IgD-negative memory B cell (primary cell): ENCODE measurements around the gene RNASET2. TPM values are rescaled to one million over a fixed set of nuclear protein-coding genes. Genes with fewer than 3 reads are reported as not detected.
A peak's percentile ranks its signal among the peaks of the same experiment; 100 is the strongest.
"Not testable (repeated sequence)": the region's sequence is repeated elsewhere in the genome, so short reads cannot be mapped to it uniquely, and the experiment has no call there.

Experiments
- H3K27ac Mint-ChIP-seq, 3 donors: one replicate each; pipeline ENCODE4 v1.8.0; 2020 to 2022; ENCODE audit warnings: mild to moderate bottlenecking in 3 of 3, mixed read lengths in 3 of 3, moderate library complexity in 1 of 3
- H3K27me3 Mint-ChIP-seq: one replicate; pipeline ENCODE4 v1.8.0; 2021; ENCODE audit warnings: mixed read lengths
- H3K36me3 Mint-ChIP-seq: one replicate; pipeline ENCODE4 v1.8.0; 2020; ENCODE audit warnings: mild to moderate bottlenecking, mixed read lengths
- H3K4me1 Mint-ChIP-seq, 3 donors: one replicate each; pipeline ENCODE4 v1.8.0; 2020 to 2022; ENCODE audit warnings: mixed read lengths in 3 of 3, mild to moderate bottlenecking in 1 of 3
- H3K4me3 Mint-ChIP-seq, 4 donors: one replicate each; pipeline ENCODE4 v1.8.0; 2020 to 2022; ENCODE audit warnings: mild to moderate bottlenecking in 4 of 4, mixed read lengths in 4 of 4, moderate library complexity in 3 of 4
- H3K9me3 Mint-ChIP-seq, 3 donors: one replicate each; pipeline ENCODE4 v1.8.0; 2020 to 2021; ENCODE audit warnings: mixed read lengths in 3 of 3, mild to moderate bottlenecking in 1 of 3
- polyA plus RNA-seq: library from polyadenylated mRNA; unstranded; fragments of 300-500 nt; fragmentation: Illumina TruSeq; gene quantifications from one replicate; pipeline ENCODE4 v1.2.3, GENCODE V29; 2021

Gene RNASET2
- polyA plus RNA-seq, 1 donor from 2014 or later = 708 TPM

DNA sequence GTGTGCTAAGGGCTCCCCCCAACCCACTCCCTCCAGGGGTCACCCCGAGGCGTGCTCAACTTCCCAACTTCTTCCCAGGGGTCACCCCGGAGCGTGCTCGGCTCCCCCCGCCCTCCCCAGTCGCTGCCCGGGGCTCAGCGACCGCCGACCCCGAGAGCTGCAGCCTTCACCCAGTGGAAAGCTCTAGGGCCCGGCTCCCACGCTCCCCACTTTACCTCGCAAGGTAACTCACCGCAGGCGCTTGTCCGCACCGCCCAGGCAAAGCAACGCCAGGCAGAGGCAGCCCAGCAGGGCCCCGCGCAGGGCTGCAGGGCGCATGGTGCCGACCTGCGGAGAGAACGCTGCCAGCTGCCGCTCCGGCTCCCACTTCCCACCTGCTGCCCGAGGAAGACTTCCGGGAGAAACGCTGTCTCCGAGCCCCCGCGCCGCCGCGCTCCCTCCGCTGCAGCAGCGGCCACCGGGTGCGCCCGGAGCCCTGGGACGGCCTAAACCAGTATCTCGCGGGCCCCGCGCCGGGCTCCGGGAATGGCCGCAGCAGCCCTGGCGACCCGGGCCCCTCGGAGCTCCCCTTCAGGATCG, 396 bp downstream of the RNASET2 start:
- peak overlapping the region; percentile 47 to 100 (median 100) for H3K27ac Mint-ChIP-seq
- peaks cover 2% of the 10 kb centered on the region for H3K36me3 Mint-ChIP-seq
- H3K27me3 Mint-ChIP-seq = no peaks in the 10 kb centered on the region
- peaks cover 42 to 69% (median 59%) of the 10 kb centered on the region in 3 donors for H3K4me1 Mint-ChIP-seq
- H3K4me3 Mint-ChIP-seq = peak overlapping the region; percentile 95 to 98 (median 97)
- no peaks in the 10 kb centered on the region for H3K9me3 Mint-ChIP-seq

- H3K9me3 Mint-ChIP-seq = no peaks in the 10 kb centered on the region
- H3K4me1 Mint-ChIP-seq = peaks cover 46 to 71% (median 61%) of the 10 kb centered on the region in 3 donors
- peak overlapping the region; percentile 97 to 99 (median 98) for H3K27ac Mint-ChIP-seq
- peaks cover 5% of the 10 kb centered on the region for H3K36me3 Mint-ChIP-seq
- peak overlapping the region; percentile 95 to 98 (median 97) for H3K4me3 Mint-ChIP-seq
- H3K27me3 Mint-ChIP-seq = no peaks in the 10 kb centered on the region
Observed at GRCh38 chr6:166955121-166955864, 1.1 kb downstream of the RNASET2 start.

- H3K27ac Mint-ChIP-seq = peak overlapping the region; percentile 89 to 99 (median 98)
- H3K4me3 Mint-ChIP-seq = peak overlapping the region; percentile 54 to 98 (median 96)
- no peaks in the 10 kb centered on the region for H3K9me3 Mint-ChIP-seq
- H3K36me3 Mint-ChIP-seq = peaks cover 8% of the 10 kb centered on the region
- peaks cover 41 to 69% (median 61%) of the 10 kb centered on the region in 3 donors for H3K4me1 Mint-ChIP-seq
- H3K27me3 Mint-ChIP-seq = no peaks in the 10 kb centered on the region
Observed at GRCh38 chr6:166954118-166954713, 2.1 kb downstream of the RNASET2 start.

- Mint-ChIP-seq H3K9me3 (no peaks in the 10 kb centered on the region), H3K36me3 (peaks cover 8% of the 10 kb centered on the region), H3K27ac (peak overlapping the region; percentile 89 to 98 (median 97))
Observed at GRCh38 chr6:166952567-166953486, 3.5 kb downstream of the RNASET2 start.

GRCh38 chr6:166952121-166952520, 4.2 kb downstream of the RNASET2 start:
- no peaks in the 10 kb centered on the region for H3K27me3 Mint-ChIP-seq
- H3K27ac Mint-ChIP-seq = peak overlapping the region; percentile 88 to 98 (median 97)
- H3K4me3 Mint-ChIP-seq = peak overlapping the region in 3 of 4 donors; percentile 52 to 98 (median 65)
- peaks cover 21 to 58% (median 54%) of the 10 kb centered on the region in 3 donors for H3K4me1 Mint-ChIP-seq
- H3K9me3 Mint-ChIP-seq = no peaks in the 10 kb centered on the region
- H3K36me3 Mint-ChIP-seq = peaks cover 8% of the 10 kb centered on the region

More at GRCh38 chr6:166952567-166953486, 3.5 kb downstream of the RNASET2 start:
- peaks cover 27 to 62% (median 51%) of the 10 kb centered on the region in 3 donors for H3K4me1 Mint-ChIP-seq
- H3K4me3 Mint-ChIP-seq = peak overlapping the region; percentile 38 to 98 (median 61)
- H3K27me3 Mint-ChIP-seq = no peaks in the 10 kb centered on the region

DNA sequence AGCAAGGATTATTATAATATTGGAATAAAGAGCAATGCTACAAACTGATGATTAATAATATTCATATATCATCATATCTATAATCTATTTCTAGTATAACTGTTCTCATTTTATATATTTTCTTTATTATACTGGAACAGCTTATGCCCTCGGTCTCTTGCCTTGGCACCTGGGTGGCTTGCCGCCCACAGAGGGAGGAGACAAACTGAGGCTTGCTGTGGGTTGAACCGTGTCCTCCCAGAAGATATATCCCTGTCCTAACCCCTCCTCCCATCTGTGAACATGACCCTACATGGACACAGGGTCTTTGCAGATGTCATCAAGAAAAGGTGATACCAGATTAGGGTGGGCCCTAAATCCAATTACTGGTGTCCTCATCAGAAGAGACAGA, 4.7 kb downstream of the RNASET2 start:
- Mint-ChIP-seq H3K4me3 (peak overlapping the region in 3 of 4 donors; percentile 93 to 98 (median 98)), H3K36me3 (peaks cover 8% of the 10 kb centered on the region), H3K27ac (peak overlapping the region; percentile 97 to 98 (median 97)), H3K27me3 (no peaks in the 10 kb centered on the region), H3K4me1 (peaks cover 21 to 58% (median 54%) of the 10 kb centered on the region in 3 donors), H3K9me3 (no peaks in the 10 kb centered on the region)

DNA sequence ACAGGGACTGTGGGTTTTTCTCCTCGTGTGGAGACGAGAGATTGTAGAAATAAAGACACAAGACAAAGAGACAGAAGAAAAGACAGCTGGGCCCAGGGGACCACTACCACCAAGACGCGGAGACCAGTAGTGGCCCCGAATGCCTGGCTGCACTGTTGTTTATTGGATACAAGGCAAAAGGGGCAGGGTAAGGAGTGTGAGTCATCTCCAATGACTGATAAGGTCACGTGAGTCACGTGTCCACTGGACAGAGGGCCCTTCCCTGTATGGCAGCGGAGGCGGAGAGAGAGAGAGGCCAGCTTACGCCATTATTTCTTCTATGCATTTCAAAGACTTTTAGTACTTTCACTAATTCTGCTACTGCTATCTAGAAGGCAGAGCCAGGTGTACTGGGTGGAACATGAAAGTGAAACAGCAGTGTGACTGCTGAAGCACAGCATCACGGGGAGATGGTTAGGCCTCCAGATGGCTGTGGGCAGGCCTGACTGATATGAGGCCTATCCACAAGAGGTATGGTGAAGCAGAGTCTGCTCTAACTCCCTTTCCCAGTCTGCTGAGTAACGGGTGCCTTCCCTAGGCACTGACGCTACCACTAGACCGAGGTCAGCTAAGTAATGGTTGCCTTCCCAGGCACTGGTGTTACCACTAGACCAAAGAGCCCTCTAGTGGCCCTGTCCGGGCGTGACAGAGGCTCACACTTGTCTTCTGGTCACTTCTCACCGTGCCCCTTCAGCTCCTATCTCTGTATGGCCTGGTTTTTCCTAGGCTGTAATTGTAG, 5.3 kb downstream of the RNASET2 start:
- H3K27ac Mint-ChIP-seq = peak overlapping the region; percentile 97 to 98 (median 97)
- peaks cover 21 to 58% (median 54%) of the 10 kb centered on the region in 3 donors for H3K4me1 Mint-ChIP-seq
- not testable (repeated sequence) for H3K9me3 Mint-ChIP-seq, H3K27me3 Mint-ChIP-seq, H3K36me3 Mint-ChIP-seq
- peak overlapping the region; percentile 83 to 98 (median 96) for H3K4me3 Mint-ChIP-seq

DNA sequence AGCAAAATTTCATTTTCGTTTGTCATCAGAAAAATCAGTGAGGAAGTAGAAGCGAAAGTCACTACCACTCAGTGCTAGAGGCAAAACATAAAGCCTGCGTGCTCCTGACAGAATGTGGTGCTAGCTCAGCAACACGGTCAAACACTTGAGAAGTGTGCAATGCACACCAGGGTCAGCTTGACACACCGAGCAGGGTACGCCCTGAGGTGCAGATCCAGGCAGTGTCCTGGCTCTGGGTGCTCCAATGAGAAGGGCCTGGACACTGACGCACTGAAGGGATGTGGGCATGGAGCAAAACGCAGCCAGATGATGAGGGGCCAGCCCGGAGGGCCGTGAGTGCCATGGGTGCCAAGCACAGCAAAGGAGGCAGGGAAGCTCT, 5.9 kb downstream of the RNASET2 start:
- peaks cover 8% of the 10 kb centered on the region for H3K36me3 Mint-ChIP-seq
- H3K27me3 Mint-ChIP-seq = no peaks in the 10 kb centered on the region
- H3K4me1 Mint-ChIP-seq = peaks cover 21 to 58% (median 54%) of the 10 kb centered on the region in 3 donors
- H3K4me3 Mint-ChIP-seq = peak overlapping the region; percentile 83 to 98 (median 96)
- no peaks in the 10 kb centered on the region for H3K9me3 Mint-ChIP-seq
- H3K27ac Mint-ChIP-seq = peak overlapping the region; percentile 97 to 98 (median 97)

GRCh38 chr6:166949528-166950442, 6.6 kb downstream of the RNASET2 start:
- peak overlapping the region; percentile 97 to 98 (median 97) for H3K27ac Mint-ChIP-seq
- peak overlapping the region; percentile 83 to 98 (median 96) for H3K4me3 Mint-ChIP-seq
- H3K4me1 Mint-ChIP-seq = peaks cover 17 to 55% (median 49%) of the 10 kb centered on the region in 3 donors
- H3K9me3 Mint-ChIP-seq = no peaks in the 10 kb centered on the region
- H3K27me3 Mint-ChIP-seq = no peaks in the 10 kb centered on the region
- H3K36me3 Mint-ChIP-seq = peaks cover 7% of the 10 kb centered on the region

- not testable (repeated sequence) for H3K4me3 Mint-ChIP-seq, H3K36me3 Mint-ChIP-seq, H3K9me3 Mint-ChIP-seq, H3K27me3 Mint-ChIP-seq
- peaks cover 12 to 49% (median 42%) of the 10 kb centered on the region in 3 donors for H3K4me1 Mint-ChIP-seq
- peak overlapping the region in 1 of 3 donors; percentile 97 for H3K27ac Mint-ChIP-seq
Observed at GRCh38 chr6:166948724-166949123, 7.6 kb downstream of the RNASET2 start.

- peaks cover 11% of the 10 kb centered on the region for H3K36me3 Mint-ChIP-seq
- no peak overlapping the region for H3K4me3 Mint-ChIP-seq
- no peaks in the 10 kb centered on the region for H3K9me3 Mint-ChIP-seq
- H3K27me3 Mint-ChIP-seq = no peaks in the 10 kb centered on the region
- peaks cover 9 to 37% (median 31%) of the 10 kb centered on the region in 3 donors for H3K4me1 Mint-ChIP-seq
- peak overlapping the region in 1 of 3 donors; percentile 77 for H3K27ac Mint-ChIP-seq
Observed at GRCh38 chr6:166947251-166947650, 9.1 kb downstream of the RNASET2 start.

DNA sequence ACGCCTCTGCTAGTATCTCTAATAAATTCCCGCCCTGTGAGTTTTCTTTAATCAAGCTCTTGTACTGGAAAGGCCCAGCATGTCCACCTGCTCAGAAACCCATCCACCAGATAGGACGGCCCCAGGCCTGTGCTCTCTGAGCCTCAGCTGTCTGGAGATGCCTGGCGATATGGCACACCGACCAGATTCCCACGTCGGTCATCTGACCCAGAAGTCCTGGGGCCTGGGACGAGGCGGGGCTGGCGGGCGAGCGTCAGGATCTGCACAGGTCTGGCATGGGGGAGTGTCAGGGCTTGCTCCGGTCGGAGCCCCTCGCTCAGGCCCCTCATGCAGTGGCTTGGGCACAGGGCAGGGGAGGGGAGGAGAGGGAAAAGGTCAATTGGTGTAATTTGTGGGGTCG, 10.2 kb downstream of the RNASET2 start:
- H3K27ac Mint-ChIP-seq = peak overlapping the region in 1 of 3 donors; percentile 80
- no peaks in the 10 kb centered on the region for H3K9me3 Mint-ChIP-seq
- peaks cover 11% of the 10 kb centered on the region for H3K36me3 Mint-ChIP-seq
- H3K4me3 Mint-ChIP-seq = no peak overlapping the region
- H3K27me3 Mint-ChIP-seq = no peaks in the 10 kb centered on the region
- H3K4me1 Mint-ChIP-seq = peaks cover 9 to 29% (median 23%) of the 10 kb centered on the region in 3 donors
